K562 (cell line): Measurements from ENCODE around the gene NAIF1. TPM values are rescaled to one million over a fixed set of nuclear protein-coding genes. Genes with fewer than 3 reads are reported as not detected.
"Not testable (repeated sequence)": the region's sequence is repeated elsewhere in the genome, so short reads cannot be mapped to it uniquely, and the experiment has no call there.

ENCODE experiments used
- ATAC-seq: fragments of 200-7000 bp; cut with Tn5 transposase; 3 replicates; pipeline ENCODE4 v1.9.1; 2020; ENCODE audit warnings: moderate library complexity
- BruUV-seq: library from RNA; stranded (reverse); fragments of 400-500 nt; replicated peaks from 2 replicates; lab custom pipeline; 2021; lab: Mats Ljungman, UMichigan
- CTCF ChIA-PET: fragments of 300-600 bp; formaldehyde crosslinking; extraction: SDS; loops from one replicate; lab custom pipeline; 2021; ENCODE audit warnings: low intra/inter-chr PET ratio; lab: Yijun Ruan, JAX
- POLR2A ChIA-PET: fragments of 300-600, 350-650 bp; sonication (Branson Sonifier 250); formaldehyde crosslinking; extraction: SDS; loops from one replicate; lab custom pipeline; 2021; ENCODE audit warnings: antibody characterized with exemption, inconsistent platforms; lab: Yijun Ruan, JAX
- DNase-seq, 4 experiments: peaks; one replicate each; pipeline versions ENCODE4 v3.0.0 to v3.0.0-alpha.2; 2011 to 2018; ENCODE audit warnings: low spot score in 3 of 4, mixed read lengths in 3 of 4; ENCODE audit errors: extremely low read depth in 1 of 4
- FAIRE-seq: peaks from 2 replicates; lab custom pipeline; 2011; peaks lifted over from hg19 to GRCh38; lab: Jason Lieb, UNC
- H2AFZ ChIP-seq: 2 replicates; pipeline ENCODE4 v1.6.0; 2011; ENCODE audit warnings: low read depth, low read length, control low read depth, inconsistent platforms
- H3K27ac ChIP-seq: fragments of 200-600 bp; 3 replicates; pipeline ENCODE4 v1.8.0; 2011; ENCODE audit warnings: low read depth, mild to moderate bottlenecking, control low read depth, inconsistent platforms, low read length, moderate library complexity, mixed read lengths; ENCODE audit errors: extremely low read depth
- H3K27me3 ChIP-seq, 2 experiments: fragments of 300-600 bp in 1 of 2; 2 replicates in 1 of 2; 3 replicates in 1 of 2; pipeline versions ENCODE4 v1.6.0 to v1.8.0; 2011; ENCODE audit warnings: inconsistent platforms in 2 of 2, low read length in 2 of 2, mild to moderate bottlenecking in 1 of 2, mixed read lengths in 1 of 2, moderate library complexity in 1 of 2; ENCODE audit not compliant: control insufficient read depth in 2 of 2, insufficient read depth in 2 of 2
- H3K36me3 ChIP-seq: fragments of 300-600 bp; 3 replicates; pipeline ENCODE4 v1.8.0; 2011; ENCODE audit warnings: mild to moderate bottlenecking, low read length, inconsistent platforms; ENCODE audit not compliant: control insufficient read depth, insufficient read depth
- H3K4me1 ChIP-seq, 2 experiments: fragments of 200-600 bp in 1 of 2; replicated peaks in 1 of 2; 2 replicates in 1 of 2; 3 replicates in 1 of 2; pipeline versions ENCODE4 v1.5.1 to v1.8.0; 2011; ENCODE audit warnings: inconsistent platforms in 2 of 2, low read length in 2 of 2, mild to moderate bottlenecking in 1 of 2, mixed read lengths in 1 of 2, moderate library complexity in 1 of 2; ENCODE audit not compliant: control insufficient read depth in 2 of 2, insufficient read depth in 2 of 2
- H3K4me2 ChIP-seq: 2 replicates; pipeline ENCODE4 v1.6.1; 2011; ENCODE audit warnings: low read length, control low read depth, inconsistent platforms, mixed read lengths; ENCODE audit not compliant: insufficient read depth
- H3K4me3 ChIP-seq: fragments of 200-600 bp; sonication (generic), shearing (Covaris generic); 2 replicates; pipeline ENCODE4 v1.5.1; 2016; ENCODE audit warnings: control low read depth, inconsistent platforms
- H3K79me2 ChIP-seq: fragments of 200-600 bp; 3 replicates; pipeline ENCODE4 v1.8.0; 2011; ENCODE audit warnings: low read length, inconsistent platforms; ENCODE audit not compliant: control insufficient read depth, insufficient read depth
- H3K9ac ChIP-seq, 2 experiments: 2 replicates each; pipeline versions ENCODE4 v1.6.0 to v1.6.1; 2011; ENCODE audit warnings: low read depth in 2 of 2, low read length in 2 of 2, control low read depth in 1 of 2, inconsistent platforms in 1 of 2, mild to moderate bottlenecking in 1 of 2, mixed read lengths in 1 of 2; ENCODE audit not compliant: insufficient read depth in 1 of 2
- H3K9me1 ChIP-seq: one replicate; pipeline ENCODE4 v1.6.0; 2011; ENCODE audit warnings: inconsistent platforms, mild to moderate bottlenecking, low read length, moderate library complexity; ENCODE audit not compliant: control insufficient read depth, insufficient read depth
- H3K9me3 ChIP-seq: replicated peaks from 2 replicates; pipeline ENCODE4 v1.5.1; 2011; ENCODE audit warnings: low read depth, low read length, inconsistent platforms; ENCODE audit not compliant: control insufficient read depth, insufficient read depth
- H4K20me1 ChIP-seq: replicated peaks from 2 replicates; pipeline ENCODE4 v1.6.1; 2011; ENCODE audit warnings: low read length, inconsistent platforms, mixed read lengths; ENCODE audit not compliant: control insufficient read depth, insufficient read depth
- MLLT1 ChIP-seq, 2 experiments: fragments of 450-650 bp; IDR thresholded peaks; 2 replicates each; pipeline ENCODE4 v1.6.1; 2016
- RBBP5 ChIP-seq: fragments of 200-600 bp; sonication (generic); IDR thresholded peaks from 2 replicates; pipeline ENCODE4 v1.6.1; 2012; ENCODE audit warnings: borderline replicate concordance, mild to moderate bottlenecking, low read length, control low read depth, inconsistent platforms; ENCODE audit not compliant: insufficient read depth, poor library complexity, severe bottlenecking
- ZFX ChIP-seq: sonication (generic); formaldehyde crosslinking; IDR thresholded peaks from 2 replicates; pipeline ENCODE4 v1.8.0; 2022; ENCODE audit warnings: mild to moderate bottlenecking, missing genetic modification reagents, moderate library complexity
- whole genome bisulfite sequencing: fragments of 100-300 bp; shearing (Covaris generic); methylation state at CpG from one replicate; pipeline ENCODE4 v1.1.6; 2016; ENCODE audit warnings: low coverage, mixed read lengths; ENCODE audit not compliant: insufficient coverage; ENCODE audit errors: missing lambda C conversion rate; 5-methylcytosine and 5-hydroxymethylcytosine counted together
- in situ Hi-C: fragments of 300-500 bp; cut with MboI; formaldehyde crosslinking; loops from 4 replicates; pipeline ENCODE4 v1.15.0; 2018; ENCODE audit warnings: inconsistent platforms, mixed read lengths
- intact Hi-C: fragments of 100-400 bp; cut with micrococcal nuclease; formaldehyde crosslinking; loops from 2 replicates; pipeline ENCODE4 v1.14.2; 2022
- polyA plus RNA-seq, 8 experiments: library from polyadenylated mRNA; depleted of rRNA in 4 of 8; stranded (reverse) in 5 of 8; unstranded in 3 of 8; fragments of >200 nt; fragmentation: Nextera tagmentation in 2 of 8; fragmentation: Illumina TruSeq in 1 of 8; extraction: Ambion mirVana in 2 of 8; extraction: Trizol in 1 of 8; gene quantifications; 2 replicates each; pipeline versions ENCODE4 v1.2.1 to v1.2.3, GENCODE V29; 2011 to 2014; ENCODE audit warnings: inconsistent platforms in 1 of 8, missing spikeins in 1 of 8
- total RNA-seq, 7 experiments: library from RNA; depleted of rRNA in 6 of 7; stranded (reverse); fragments of >200 nt in 6 of 7; fragmentation: Illumina TruSeq in 2 of 7; extraction: Trizol in 2 of 7; gene quantifications; 2 replicates each; pipeline versions ENCODE4 v1.2.1 to v1.2.3, GENCODE V29; 2011 to 2021; ENCODE audit warnings: low replicate concordance in 1 of 7

NAIF1 gene
- total and polyA plus RNA-seq, 9 of the 15 experiments (the other 6 are each of a cell fraction or from before 2014, with no cell fraction given): 4.8 to 26.6 (median 17.2) TPM

GRCh38 chr9:128071475-128071874 is 4.4 kb upstream of the NAIF1 start:
- H3K9me1 ChIP-seq, H2AFZ ChIP-seq, H3K4me3 ChIP-seq, DNase-seq, H3K9me3 ChIP-seq, H3K27me3 ChIP-seq, BruUV-seq, intact Hi-C loops, FAIRE-seq, in situ Hi-C loops, ATAC-seq: not testable (repeated sequence)
- Histone ChIP-seq H3K4me2 (peak overlapping the region; percentile 60; the same call in 1 of the 2 replicates), H3K27ac (peak overlapping the region; percentile 59; the same call in 1 of the 3 replicates), H3K79me2 (peaks cover 87% of the 10 kb centered on the region), H4K20me1 (peaks cover 11% of the 10 kb centered on the region; the same call in 1 of the 2 replicates), H3K4me1 (peaks cover 24 to 28% of the 10 kb centered on the region in 2 experiments), H3K36me3 (peaks cover 33% of the 10 kb centered on the region; the same call in 2 of the 3 replicates), H3K9ac (peak overlapping the region in 1 of 2 experiments; percentile 40; a peak in 1 of 4 replicates)
- ChIA-PET CTCF (interaction anchor here (1.0 kb wide), 1 partner anchor 46 kb away, joined by 3 read pairs; no protein-coding TSS in a partner anchor), POLR2A (interaction anchor here (1.0 to 2.5 kb wide), 2 partner anchors 11 to 17 kb away, joined by 3 to 8 read pairs; no protein-coding TSS in a partner anchor)
- 62% methylated on average over 12 of the region's 12 CpGs for WGBS
- TF ChIP-seq RBBP5: peak; percentile 14
- TF ChIP-seq MLLT1 (IDR thresholded peaks at IDR 0.05): 0 out of 4 replicates have a peak, but pooled peaks of 1 of the 2 experiments have one; percentile 53
- TF ChIP-seq ZFX (CRISPR knock-in tag): 0 out of 2 replicates have a peak, but pooled peaks have one; percentile 9
